ENCODE data around the gene WDFY2.

The WDFY2 gene

GRCh38 chr13:51794964-51795363 is 210.7 kb downstream of the WDFY2 start:
- WGBS (ENCODE audit: extremely low coverage, insufficient coverage, insufficient read length): no CpG with 5 or more reads among the region's 4 CpGs
- Histone ChIP-seq H3K4me1 (ENCODE audit: control insufficient read depth in 1 of 2, insufficient read depth in 2 of 2, low read length in 2 of 2) (peaks cover 2 to 11% of the 10 kb centered on the region in 2 experiments), H3K9me3 (ENCODE audit: insufficient read depth, low read depth, low read length) (no peaks in the 10 kb centered on the region)

GRCh38 chr13:51795419-51795818 is 211.2 kb downstream of the WDFY2 start:
- no peak overlapping the region for H3K27ac ChIP-seq (ENCODE audit: low read depth, low read length)
- H2AK5ac ChIP-seq (ENCODE audit: low read length): no peak overlapping the region
- H3K4me1 ChIP-seq (ENCODE audit: control insufficient read depth in 1 of 2, insufficient read depth in 2 of 2, low read length in 2 of 2): peaks cover 2 to 11% of the 10 kb centered on the region in 2 experiments
- H3K79me2 ChIP-seq (ENCODE audit: control insufficient read depth, insufficient read depth, low read length, poor library complexity): no peaks in the 10 kb centered on the region
- H3K4me3 ChIP-seq (ENCODE audit: low read depth, low read length): no peak overlapping the region
- H3K23ac ChIP-seq (ENCODE audit: low read length): no peak overlapping the region
- H2BK5ac ChIP-seq (ENCODE audit: low read depth, low read length, poor library complexity): no peak overlapping the region
- H3K36me3 ChIP-seq (ENCODE audit: control insufficient read depth in 1 of 2, insufficient read depth in 2 of 2, low read length in 2 of 2): peaks cover 0 to 2% of the 10 kb centered on the region in 2 experiments
- H4K8ac ChIP-seq (ENCODE audit: low read depth, low read length): no peak overlapping the region
- H3K79me1 ChIP-seq (ENCODE audit: low read length): peaks cover 3% of the 10 kb centered on the region
- H3K4me2 ChIP-seq (ENCODE audit: low read length): no peak overlapping the region
- H3K9me3 ChIP-seq (ENCODE audit: insufficient read depth, low read depth, low read length): no peaks in the 10 kb centered on the region
- no peak overlapping the region for H3K9ac ChIP-seq (ENCODE audit: low read length)
- H2BK120ac ChIP-seq (ENCODE audit: insufficient read depth, low read length, poor library complexity): no peak overlapping the region
- no peak overlapping the region for H4K91ac ChIP-seq (ENCODE audit: low read depth, low read length)
- no peak overlapping the region for H3K18ac ChIP-seq (ENCODE audit: low read length)
- DNase-seq: no peak
- H3K14ac ChIP-seq (ENCODE audit: low read length): no peak overlapping the region
- WGBS (ENCODE audit: extremely low coverage, insufficient coverage, insufficient read length): no CpG with 5 or more reads among the region's 2 CpGs
- H2AFZ ChIP-seq (ENCODE audit: insufficient read depth, low read length, poor library complexity): no peak overlapping the region
- no peak overlapping the region for H4K12ac ChIP-seq (ENCODE audit: low read depth, low read length)
- H2BK12ac ChIP-seq (ENCODE audit: low read length): no peak overlapping the region
- no peak overlapping the region for H3K4ac ChIP-seq (ENCODE audit: low read depth, low read length)
- H3K27me3 ChIP-seq (ENCODE audit: insufficient read depth, low read length): no peaks in the 10 kb centered on the region

More at GRCh38 chr13:51794964-51795363, 210.7 kb downstream of the WDFY2 start:
- Histone ChIP-seq H3K27ac (ENCODE audit: low read depth, low read length) (no peak overlapping the region), H4K8ac (ENCODE audit: low read depth, low read length) (no peak overlapping the region), H3K79me1 (ENCODE audit: low read length) (peaks cover 3% of the 10 kb centered on the region), H3K79me2 (ENCODE audit: control insufficient read depth, insufficient read depth, low read length, poor library complexity) (no peaks in the 10 kb centered on the region), H4K91ac (ENCODE audit: low read depth, low read length) (peak overlapping the region; percentile 1), H3K18ac (ENCODE audit: low read length) (no peak overlapping the region), H3K4me2 (ENCODE audit: low read length) (no peak overlapping the region), H3K36me3 (ENCODE audit: control insufficient read depth in 1 of 2, insufficient read depth in 2 of 2, low read length in 2 of 2) (peaks cover 0 to 2% of the 10 kb centered on the region in 2 experiments), H2BK120ac (ENCODE audit: insufficient read depth, low read length, poor library complexity) (no peak overlapping the region), H3K4ac (ENCODE audit: low read depth, low read length) (no peak overlapping the region), H3K4me3 (ENCODE audit: low read depth, low read length) (no peak overlapping the region), H2BK12ac (ENCODE audit: low read length) (no peak overlapping the region), H3K23ac (ENCODE audit: low read length) (no peak overlapping the region), H3K27me3 (ENCODE audit: insufficient read depth, low read length) (no peaks in the 10 kb centered on the region), H3K9ac (ENCODE audit: low read length) (no peak overlapping the region), H4K12ac (ENCODE audit: low read depth, low read length) (no peak overlapping the region), H2AFZ (ENCODE audit: insufficient read depth, low read length, poor library complexity) (no peak overlapping the region), H2BK5ac (ENCODE audit: low read depth, low read length, poor library complexity) (no peak overlapping the region), H2AK5ac (ENCODE audit: low read length) (no peak overlapping the region), H3K14ac (ENCODE audit: low read length) (no peak overlapping the region)
- DNase-seq: no peak

- H3K9me3 ChIP-seq (ENCODE audit: insufficient read depth, low read depth, low read length): no peaks in the 10 kb centered on the region
- H3K14ac ChIP-seq (ENCODE audit: low read length): no peak overlapping the region
- H3K4me3 ChIP-seq (ENCODE audit: low read depth, low read length): no peak overlapping the region
- no peak overlapping the region for H3K18ac ChIP-seq (ENCODE audit: low read length)
- no peak overlapping the region for H3K9ac ChIP-seq (ENCODE audit: low read length)
- no peak overlapping the region for H2BK5ac ChIP-seq (ENCODE audit: low read depth, low read length, poor library complexity)
- no CpG with 5 or more reads among the region's 7 CpGs for WGBS (ENCODE audit: extremely low coverage, insufficient coverage, insufficient read length)
- peaks cover 0 to 2% of the 10 kb centered on the region in 2 experiments for H3K36me3 ChIP-seq (ENCODE audit: control insufficient read depth in 1 of 2, insufficient read depth in 2 of 2, low read length in 2 of 2)
- peaks cover 3% of the 10 kb centered on the region for H3K79me1 ChIP-seq (ENCODE audit: low read length)
- no peak overlapping the region for H3K27ac ChIP-seq (ENCODE audit: low read depth, low read length)
- no peaks in the 10 kb centered on the region for H3K27me3 ChIP-seq (ENCODE audit: insufficient read depth, low read length)
- H3K4ac ChIP-seq (ENCODE audit: low read depth, low read length): no peak overlapping the region
- H2AFZ ChIP-seq (ENCODE audit: insufficient read depth, low read length, poor library complexity): no peak overlapping the region
- no peak overlapping the region for H4K8ac ChIP-seq (ENCODE audit: low read depth, low read length)
- no peak overlapping the region for H4K91ac ChIP-seq (ENCODE audit: low read depth, low read length)
- H3K23ac ChIP-seq (ENCODE audit: low read length): no peak overlapping the region
- no peak overlapping the region for H4K12ac ChIP-seq (ENCODE audit: low read depth, low read length)
- H2BK120ac ChIP-seq (ENCODE audit: insufficient read depth, low read length, poor library complexity): no peak overlapping the region
- peaks cover 2 to 11% of the 10 kb centered on the region in 2 experiments for H3K4me1 ChIP-seq (ENCODE audit: control insufficient read depth in 1 of 2, insufficient read depth in 2 of 2, low read length in 2 of 2)
- H3K79me2 ChIP-seq (ENCODE audit: control insufficient read depth, insufficient read depth, low read length, poor library complexity): no peaks in the 10 kb centered on the region
- no peak for DNase-seq
- no peak overlapping the region for H3K4me2 ChIP-seq (ENCODE audit: low read length)
- H2BK12ac ChIP-seq (ENCODE audit: low read length): no peak overlapping the region
- no peak overlapping the region for H2AK5ac ChIP-seq (ENCODE audit: low read length)
Observed at GRCh38 chr13:51796546-51796945, 212.3 kb downstream of the WDFY2 start.

GRCh38 chr13:51797664-51798488 is 213.6 kb downstream of the WDFY2 start:
- peak; percentile 60 to 79 for DNase-seq
- Histone ChIP-seq H4K8ac (ENCODE audit: low read depth, low read length) (no peak overlapping the region), H3K27me3 (ENCODE audit: insufficient read depth, low read length) (no peaks in the 10 kb centered on the region), H3K79me2 (ENCODE audit: control insufficient read depth, insufficient read depth, low read length, poor library complexity) (no peaks in the 10 kb centered on the region), H3K9ac (ENCODE audit: low read length) (no peak overlapping the region), H3K4me3 (ENCODE audit: low read depth, low read length) (no peak overlapping the region), H3K23ac (ENCODE audit: low read length) (no peak overlapping the region), H4K91ac (ENCODE audit: low read depth, low read length) (no peak overlapping the region), H2BK5ac (ENCODE audit: low read depth, low read length, poor library complexity) (no peak overlapping the region), H3K4ac (ENCODE audit: low read depth, low read length) (no peak overlapping the region), H3K79me1 (ENCODE audit: low read length) (peaks cover 3% of the 10 kb centered on the region), H2BK120ac (ENCODE audit: insufficient read depth, low read length, poor library complexity) (no peak overlapping the region), H3K27ac (ENCODE audit: low read depth, low read length) (no peak overlapping the region), H4K12ac (ENCODE audit: low read depth, low read length) (no peak overlapping the region), H3K4me2 (ENCODE audit: low read length) (no peak overlapping the region), H3K4me1 (ENCODE audit: control insufficient read depth in 1 of 2, insufficient read depth in 2 of 2, low read length in 2 of 2) (peaks cover 5 to 13% of the 10 kb centered on the region in 2 experiments), H3K9me3 (ENCODE audit: insufficient read depth, low read depth, low read length) (no peaks in the 10 kb centered on the region), H2AFZ (ENCODE audit: insufficient read depth, low read length, poor library complexity) (no peak overlapping the region), H3K14ac (ENCODE audit: low read length) (peak overlapping the region; percentile 4), H2AK5ac (ENCODE audit: low read length) (no peak overlapping the region), H3K18ac (ENCODE audit: low read length) (no peak overlapping the region), H3K36me3 (ENCODE audit: control insufficient read depth in 1 of 2, insufficient read depth in 2 of 2, low read length in 2 of 2) (peaks cover 0 to 2% of the 10 kb centered on the region in 2 experiments), H2BK12ac (ENCODE audit: low read length) (no peak overlapping the region)
- WGBS (ENCODE audit: extremely low coverage, insufficient coverage, insufficient read length): no CpG with 5 or more reads among the region's 12 CpGs

All from trophoblast cell (in vitro differentiated cells and primary cell).